Calu3 (cell line): Measurements from ENCODE around the gene ARHGAP4. TPM values are rescaled to one million over a fixed set of nuclear protein-coding genes. Genes with fewer than 3 reads are reported as not detected.

Experiments used
- BruUV-seq: library from RNA; stranded (reverse); fragments of 400-500 nt; replicated peaks from 2 replicates; lab custom pipeline; 2021; lab: Mats Ljungman, UMichigan
- CTCF ChIA-PET: fragments of 300-600 bp; sonication (Branson Sonifier 250); formaldehyde crosslinking; loops from one replicate; lab custom pipeline; 2022; ENCODE audit warnings: antibody characterized with exemption; lab: Charles Lee
- DNase-seq: peaks from one replicate; pipeline ENCODE4 v3.0.0; 2022
- H3K27ac Mint-ChIP-seq: one replicate; pipeline ENCODE4 v1.8.0; 2022; ENCODE audit warnings: mixed read lengths; ENCODE audit not compliant: unreplicated experiment
- H3K27me3 Mint-ChIP-seq: one replicate; pipeline ENCODE4 v1.8.0; 2022; ENCODE audit warnings: mixed read lengths; ENCODE audit not compliant: unreplicated experiment
- H3K36me3 Mint-ChIP-seq: one replicate; pipeline ENCODE4 v1.8.0; 2022; ENCODE audit warnings: mild to moderate bottlenecking, moderate library complexity, mixed read lengths; ENCODE audit not compliant: insufficient read depth, unreplicated experiment
- H3K4me1 Mint-ChIP-seq: one replicate; pipeline ENCODE4 v1.8.0; 2022; ENCODE audit warnings: mild to moderate bottlenecking, low read depth, mixed read lengths; ENCODE audit not compliant: unreplicated experiment
- H3K4me3 Mint-ChIP-seq: one replicate; pipeline ENCODE4 v1.8.0; 2022; ENCODE audit warnings: mild to moderate bottlenecking, low read depth, moderate library complexity, mixed read lengths; ENCODE audit not compliant: unreplicated experiment
- H3K9me3 Mint-ChIP-seq: one replicate; pipeline ENCODE4 v1.8.0; 2022; ENCODE audit warnings: low read depth, mixed read lengths; ENCODE audit not compliant: unreplicated experiment
- intact Hi-C: fragments of 100-400 bp; cut with micrococcal nuclease; formaldehyde crosslinking; loops from one replicate; pipeline ENCODE4 v1.10.0; 2022; ENCODE audit not compliant: unreplicated experiment
- total RNA-seq: library from RNA; stranded (reverse); gene quantifications from 2 replicates; pipeline ENCODE4 v1.2.3, GENCODE V29; 2022
- TF ChIP-seq, protein P1 (sequence below): fragments of 200-600 bp; IDR thresholded peaks from one replicate; pipeline ENCODE4 v1.8.0; 2022; ENCODE audit warnings: antibody characterized with exemption; ENCODE audit not compliant: unreplicated experiment

The ARHGAP4 gene
- total RNA-seq, 1 experiment from 2014 or later, result 3.8 TPM

DNA sequence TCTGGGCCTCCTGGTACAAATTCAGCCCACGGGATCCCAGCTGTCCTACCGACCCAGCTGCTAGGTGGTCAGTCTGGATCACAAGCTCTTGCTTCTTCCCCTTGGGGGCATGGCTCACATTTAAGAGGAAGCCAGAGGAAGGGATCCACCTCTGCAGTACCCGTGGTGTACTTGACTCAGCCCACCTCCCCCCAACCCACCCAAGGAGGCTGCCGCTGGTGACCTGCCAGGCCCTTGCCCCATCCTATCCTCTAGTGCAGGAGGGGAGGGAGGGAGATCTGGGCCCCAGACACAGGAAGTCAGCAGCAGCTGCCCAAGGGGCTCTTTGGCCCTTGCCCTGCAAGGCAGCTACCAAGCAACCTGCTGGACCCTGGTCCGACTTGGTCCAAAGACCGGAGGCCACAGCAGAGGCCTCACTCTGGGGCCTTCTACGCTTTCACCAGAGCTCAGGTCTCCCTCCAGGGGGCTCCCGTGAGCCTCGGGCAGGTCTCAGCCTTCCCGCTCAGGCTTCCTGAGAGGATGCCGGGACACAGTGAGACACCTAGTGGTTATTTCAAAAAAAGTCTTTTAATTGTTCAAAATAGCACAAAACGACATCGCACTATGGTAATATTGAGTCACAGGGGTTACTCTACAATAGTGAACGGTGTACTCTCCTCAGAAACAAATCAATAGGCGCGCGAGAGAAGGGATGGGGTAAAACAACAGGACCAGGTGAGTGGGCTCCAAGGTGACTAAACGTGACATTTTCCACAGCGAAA lies 21.1 kb upstream of the ARHGAP4 start:
- no peaks in the 10 kb centered on the region for H3K4me1 Mint-ChIP-seq
- H3K4me3 Mint-ChIP-seq, result no peak overlapping the region
- CTCF ChIA-PET, result interaction anchor here (0.6 to 2.4 kb wide), 8 partner anchors 13 to 432 kb away, joined by 3 to 12 read pairs (median 4); partner anchors contain the start of genes EMD, IDH3G and SSR4
- TF ChIP-seq, protein P1, sequence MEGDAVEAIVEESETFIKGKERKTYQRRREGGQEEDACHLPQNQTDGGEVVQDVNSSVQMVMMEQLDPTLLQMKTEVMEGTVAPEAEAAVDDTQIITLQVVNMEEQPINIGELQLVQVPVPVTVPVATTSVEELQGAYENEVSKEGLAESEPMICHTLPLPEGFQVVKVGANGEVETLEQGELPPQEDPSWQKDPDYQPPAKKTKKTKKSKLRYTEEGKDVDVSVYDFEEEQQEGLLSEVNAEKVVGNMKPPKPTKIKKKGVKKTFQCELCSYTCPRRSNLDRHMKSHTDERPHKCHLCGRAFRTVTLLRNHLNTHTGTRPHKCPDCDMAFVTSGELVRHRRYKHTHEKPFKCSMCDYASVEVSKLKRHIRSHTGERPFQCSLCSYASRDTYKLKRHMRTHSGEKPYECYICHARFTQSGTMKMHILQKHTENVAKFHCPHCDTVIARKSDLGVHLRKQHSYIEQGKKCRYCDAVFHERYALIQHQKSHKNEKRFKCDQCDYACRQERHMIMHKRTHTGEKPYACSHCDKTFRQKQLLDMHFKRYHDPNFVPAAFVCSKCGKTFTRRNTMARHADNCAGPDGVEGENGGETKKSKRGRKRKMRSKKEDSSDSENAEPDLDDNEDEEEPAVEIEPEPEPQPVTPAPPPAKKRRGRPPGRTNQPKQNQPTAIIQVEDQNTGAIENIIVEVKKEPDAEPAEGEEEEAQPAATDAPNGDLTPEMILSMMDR, result peak; percentile 81
- H3K9me3 Mint-ChIP-seq, result no peaks in the 10 kb centered on the region
- peak; percentile 92 for DNase-seq
- H3K27ac Mint-ChIP-seq, result peak overlapping the region; percentile 21
- BruUV-seq, result no TSS peak
- intact Hi-C loops, result loop anchor here (5.0 kb wide), 1 partner anchor 185 kb away; the partner anchor contains the start of gene PLXNB3
- no peaks in the 10 kb centered on the region for H3K27me3 Mint-ChIP-seq
- H3K36me3 Mint-ChIP-seq, result peaks cover 24% of the 10 kb centered on the region

DNA sequence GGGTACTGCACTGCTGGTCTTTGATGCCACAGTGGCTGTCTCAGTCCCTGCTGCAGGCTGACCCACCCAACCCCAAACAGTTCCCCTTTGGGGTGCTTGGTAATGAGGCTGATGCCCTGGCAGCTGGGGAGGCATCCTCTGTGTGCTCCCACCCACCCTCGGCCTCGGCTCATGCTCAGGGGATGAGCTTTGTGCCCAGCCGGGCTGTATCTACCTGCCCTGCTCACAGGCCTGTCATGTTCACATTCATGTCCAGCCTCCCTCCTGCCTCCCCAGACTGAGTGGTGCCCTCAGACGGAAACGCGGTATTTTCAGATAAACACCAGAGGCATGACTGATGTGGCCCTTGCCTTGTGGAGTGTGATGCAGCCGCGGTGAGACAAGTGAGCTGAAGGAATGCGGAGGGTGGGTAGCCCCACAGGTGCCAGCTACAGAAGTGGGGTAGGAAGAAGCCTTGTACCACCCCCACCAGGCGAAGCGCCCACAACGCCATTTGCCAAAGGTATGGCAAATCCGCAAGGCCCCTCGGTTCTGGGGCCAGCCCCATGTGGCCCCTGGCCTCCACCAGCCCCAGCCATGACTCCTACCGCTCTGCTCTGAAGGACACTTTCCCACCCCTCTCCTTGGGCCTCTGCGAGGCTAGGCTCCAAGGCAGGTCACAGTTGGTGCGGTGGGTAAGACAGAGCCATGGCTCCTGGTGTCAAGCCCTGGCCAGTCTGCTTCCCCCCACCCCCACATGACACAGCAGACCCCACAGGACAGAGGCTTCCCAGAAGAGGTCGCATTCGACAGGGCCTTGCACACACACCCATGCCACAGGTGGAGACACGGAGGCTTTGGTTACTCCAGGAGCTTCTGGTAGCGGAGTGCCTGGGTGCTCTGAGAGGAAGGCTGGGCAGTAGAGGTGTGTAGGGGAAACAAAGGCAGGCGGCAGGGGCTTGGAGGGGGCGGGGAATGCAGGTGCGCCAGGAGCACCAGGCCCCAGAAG lies 20.2 kb upstream of the ARHGAP4 start:
- intact Hi-C loops, result loop anchor here (5.0 kb wide), 1 partner anchor 184 kb away; the partner anchor contains the start of gene PLXNB3
- BruUV-seq, result no TSS peak

DNA sequence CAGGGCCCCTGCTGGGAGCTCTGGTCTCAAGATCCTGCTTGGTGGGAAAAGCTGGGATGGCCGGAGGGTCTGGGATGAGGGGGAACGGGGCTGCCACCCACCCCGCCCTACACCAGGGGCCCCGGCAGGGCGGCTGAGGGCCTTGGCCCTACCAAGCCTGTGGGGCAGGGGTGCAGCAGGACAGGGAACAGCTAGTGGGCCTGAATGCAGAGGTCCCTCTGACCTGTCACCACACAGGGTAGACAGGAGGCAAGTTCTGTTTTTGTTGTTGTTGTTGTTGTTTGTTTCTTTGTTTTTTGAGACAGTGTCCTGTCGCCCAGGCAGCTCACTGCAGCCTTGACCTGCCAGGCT lies 18.7 kb upstream of the ARHGAP4 start:
- no peaks in the 10 kb centered on the region for H3K27me3 Mint-ChIP-seq
- no peaks in the 10 kb centered on the region for H3K4me1 Mint-ChIP-seq
- intact Hi-C loops, result loop anchor here (5.0 kb wide), 1 partner anchor 182 kb away; the partner anchor contains the start of gene PLXNB3
- no peak for DNase-seq
- TF ChIP-seq, protein P1, result no peak
- peaks cover 14% of the 10 kb centered on the region for H3K36me3 Mint-ChIP-seq
- no peaks in the 10 kb centered on the region for H3K9me3 Mint-ChIP-seq
- no peak overlapping the region for H3K4me3 Mint-ChIP-seq
- CTCF ChIA-PET, result interaction anchor here (0.6 kb wide), 1 partner anchor 157 kb away, joined by 5 read pairs; no protein-coding TSS in a partner anchor
- H3K27ac Mint-ChIP-seq, result no peak overlapping the region
- BruUV-seq, result no TSS peak

More for the DNA sequence above, 20.2 kb upstream of the ARHGAP4 start:
- TF ChIP-seq, protein P1, result no peak
- Mint-ChIP-seq H3K36me3 (peaks cover 17% of the 10 kb centered on the region), H3K27me3 (no peaks in the 10 kb centered on the region), H3K4me1 (no peaks in the 10 kb centered on the region), H3K4me3 (no peak overlapping the region), H3K9me3 (no peaks in the 10 kb centered on the region), H3K27ac (no peak overlapping the region)
- CTCF ChIA-PET, result interaction anchor here (1.1 to 1.6 kb wide), 4 partner anchors 12 to 23 kb away, joined by 3 to 6 read pairs (median 4); no protein-coding TSS in a partner anchor
- no peak for DNase-seq

DNA sequence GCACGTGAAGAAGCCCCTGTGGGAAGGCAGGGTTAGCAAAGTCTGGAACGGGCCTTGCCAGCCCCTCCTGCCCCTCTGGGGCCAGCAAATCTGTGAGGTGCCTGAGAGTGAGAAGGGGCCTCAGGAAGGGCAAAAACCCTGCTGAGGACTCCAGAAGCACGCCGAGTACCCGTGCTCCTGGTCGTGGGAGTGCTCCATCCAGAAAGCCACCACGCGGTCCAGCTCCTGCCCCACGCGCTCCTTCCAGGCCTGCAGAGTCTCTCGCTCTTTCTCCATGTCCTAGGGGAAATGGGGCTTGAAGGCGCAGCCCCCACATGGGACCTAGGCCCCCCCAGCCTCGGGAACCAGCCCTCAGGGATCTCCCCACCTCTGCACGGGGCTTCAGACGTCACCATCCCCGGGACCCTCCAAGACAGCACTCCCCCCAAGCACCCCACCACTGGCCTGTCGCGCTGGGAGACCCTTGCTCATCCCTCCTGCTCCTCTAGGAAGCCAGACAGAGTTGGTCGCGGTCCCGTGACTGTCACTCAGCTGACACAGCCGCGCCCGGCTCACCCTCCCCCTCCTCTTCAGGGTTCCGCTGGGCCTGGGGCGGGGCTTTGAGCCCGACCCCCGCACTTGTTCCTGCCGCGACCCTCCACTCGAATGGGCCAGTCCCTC lies 18.2 kb upstream of the ARHGAP4 start, which contains the start of gene RENBP:
TSS of gene RENBP (minus strand) at position 504 of the 660 bp plus-strand sequence. CDS start at position 471, 33 bp downstream.
- TF ChIP-seq, protein P1, result no peak
- DNase-seq, result no peak
- Mint-ChIP-seq H3K36me3 (peaks cover 14% of the 10 kb centered on the region), H3K27ac (no peak within 1 kb of the TSS), H3K27me3 (no peaks in the 10 kb centered on the region), H3K9me3 (no peaks in the 10 kb centered on the region), H3K4me1 (no peaks in the 10 kb centered on the region), H3K4me3 (no peak within 1 kb of the TSS)
- intact Hi-C loops, result no loop called here
- CTCF ChIA-PET, result no interaction called here
- no TSS peak for BruUV-seq
